Transverse colon (tissue), 3 donors: ENCODE data around the gene IFNGR2.

Experiments used
- POLR2A ChIP-seq: fragments of 450-650 bp; IDR thresholded peaks from one replicate; pipeline ENCODE4 v1.6.1; 2016; ENCODE audit warnings: antibody characterized with exemption, mild to moderate bottlenecking, moderate library complexity
- POLR2AphosphoS5 ChIP-seq, 3 donors: sonication (generic); formaldehyde crosslinking; IDR thresholded peaks; one replicate each; pipeline ENCODE4 v1.6.1; 2016; ENCODE audit warnings: antibody characterized with exemption in 3 of 3

GRCh38 chr21:33434770-33435360, 31.7 kb downstream of the IFNGR2 start:
- TF ChIP-seq POLR2AphosphoS5 (IDR thresholded peaks at IDR 0.05) (peak; percentile 31 to 82 (median 59)), POLR2A (no peak)
